Erythroblast (primary cell): ENCODE results near the gene RBM38.
"Not testable (repeated sequence)": the region's sequence is repeated elsewhere in the genome, so short reads cannot be mapped to it uniquely, and the experiment has no call there.

ENCODE experiments used
- GATA1 ChIP-seq: IDR thresholded peaks from 2 replicates; pipeline ENCODE4 v1.6.1; 2011; ENCODE audit warnings: low read depth, mild to moderate bottlenecking, control low read depth, low read length, moderate library complexity
- POLR2A ChIP-seq: IDR thresholded peaks from 2 replicates; pipeline ENCODE4 v1.6.1; 2011; ENCODE audit warnings: mild to moderate bottlenecking, low read length

GRCh38 chr20:57348922-57349574, 42.1 kb upstream of the RBM38 start:
- TF ChIP-seq POLR2A, GATA1: not testable (repeated sequence)
